Endodermal cell (in vitro differentiated cells): ENCODE results near the gene DACH1. TPM values are rescaled to one million over a fixed set of nuclear protein-coding genes. Genes with fewer than 3 reads are reported as not detected.
A peak's percentile ranks its signal among the peaks of the same experiment; 100 is the strongest.

Source experiments
- DNase-seq: peaks from one replicate; pipeline ENCODE4 v3.0.0-alpha.2; 2017
- H3K27ac ChIP-seq: 2 replicates; pipeline ENCODE4 v1.5.1; 2013; ENCODE audit warnings: mild to moderate bottlenecking, low read depth, low read length, moderate library complexity
- H3K27me3 ChIP-seq: 2 replicates; pipeline ENCODE4 v1.6.1; 2013; ENCODE audit warnings: mild to moderate bottlenecking, low read length, moderate library complexity; ENCODE audit not compliant: insufficient read depth, control insufficient read depth, poor library complexity, severe bottlenecking
- H3K36me3 ChIP-seq: 2 replicates; pipeline ENCODE4 v1.7.0; 2013; ENCODE audit warnings: mild to moderate bottlenecking, low read length, moderate library complexity; ENCODE audit not compliant: control insufficient read depth, insufficient read depth
- H3K4me1 ChIP-seq: one replicate; pipeline ENCODE4 v1.7.0; 2013; ENCODE audit warnings: low read length; ENCODE audit not compliant: control insufficient read depth, insufficient read depth
- H3K4me3 ChIP-seq: 2 replicates; pipeline ENCODE4 v1.5.1; 2013; ENCODE audit warnings: mild to moderate bottlenecking, low read length, moderate library complexity
- H3K9ac ChIP-seq: 2 replicates; pipeline ENCODE4 v1.6.1; 2013; ENCODE audit warnings: mild to moderate bottlenecking, low read length, moderate library complexity; ENCODE audit not compliant: poor library complexity, severe bottlenecking; ENCODE audit errors: extremely low read depth
- H3K9me3 ChIP-seq: 2 replicates; pipeline ENCODE4 v1.6.1; 2013; ENCODE audit warnings: mild to moderate bottlenecking, low read length, moderate library complexity; ENCODE audit not compliant: control insufficient read depth
- H3K27ac Mint-ChIP-seq: 2 replicates; pipeline ENCODE4 v1.8.0; 2020; ENCODE audit warnings: mixed read lengths
- H3K27me3 Mint-ChIP-seq: 2 replicates; pipeline ENCODE4 v1.8.0; 2021; ENCODE audit warnings: mild to moderate bottlenecking, mixed read lengths; ENCODE audit not compliant: insufficient read depth
- H3K36me3 Mint-ChIP-seq: 2 replicates; pipeline ENCODE4 v1.8.0; 2020; ENCODE audit warnings: low read depth, mixed read lengths
- H3K4me1 Mint-ChIP-seq: 2 replicates; pipeline ENCODE4 v1.8.0; 2020; ENCODE audit warnings: mixed read lengths
- H3K4me3 Mint-ChIP-seq: 2 replicates; pipeline ENCODE4 v1.8.0; 2020; ENCODE audit warnings: mild to moderate bottlenecking, moderate library complexity, mixed read lengths
- H3K9me3 Mint-ChIP-seq: 2 replicates; pipeline ENCODE4 v1.8.0; 2020; ENCODE audit warnings: mild to moderate bottlenecking, mixed read lengths
- CTCF ChIP-seq: fragments of 200-600 bp; sonication (generic); conservative IDR thresholded peaks from 2 replicates; pipeline ENCODE4 v1.5.0; 2021; ENCODE audit warnings: antibody characterized with exemption, mild to moderate bottlenecking
- WGBS, 2 experiments: methylation state at CpG; one replicate each; pipeline versions ENCODE4 v1.1.5 to v1.1.7; 2013; ENCODE audit warnings: missing lambda C conversion rate in 2 of 2, mixed read lengths in 1 of 2; ENCODE audit not compliant: insufficient coverage in 1 of 2, insufficient read length in 1 of 2; 5-methylcytosine and 5-hydroxymethylcytosine counted together
- total RNA-seq, 2 donors: library from RNA; stranded (reverse); fragmentation: NEBNext Ultra II Directional in 1 of 2; extraction: Animal tissue kit (Norgen Biotek cat#: 25700) in 1 of 2; gene quantifications; 2 replicates in 1 of 2; 3 replicates in 1 of 2; pipeline ENCODE4 v1.2.1, GENCODE V29; 2021

Gene DACH1
- total RNA-seq, 2 donors from 2014 or later: 0.81 to 1.2 TPM

GRCh38 chr13:71871844-71872243, 4.8 kb upstream of the DACH1 start:
- Mint-ChIP-seq H3K4me3 (no peak overlapping the region), H3K9me3 (no peaks in the 10 kb centered on the region), H3K4me1 (peaks cover 24% of the 10 kb centered on the region), H3K36me3 (no peaks in the 10 kb centered on the region), H3K27ac (no peak overlapping the region), H3K27me3 (peaks cover 47% of the 10 kb centered on the region)
- Histone ChIP-seq H3K36me3 (no peaks in the 10 kb centered on the region), H3K27ac (no peak overlapping the region), H3K4me3 (no peak overlapping the region), H3K9ac (no peak overlapping the region), H3K9me3 (no peaks in the 10 kb centered on the region), H3K4me1 (no peaks in the 10 kb centered on the region), H3K27me3 (peaks cover 23% of the 10 kb centered on the region)
- DNase-seq: no peak
- no peak for TF ChIP-seq CTCF
- WGBS, 2 experiments: 85 to 94% methylated on average over 1 of the region's 1 CpG

GRCh38 chr13:71871176-71871754, 4.3 kb upstream of the DACH1 start:
- H3K9me3 Mint-ChIP-seq: no peaks in the 10 kb centered on the region

GRCh38 chr13:71870100-71870499, 3.1 kb upstream of the DACH1 start:
- Mint-ChIP-seq H3K4me3 (peak overlapping the region; percentile 30), H3K27me3 (peaks cover 58% of the 10 kb centered on the region), H3K9me3 (no peaks in the 10 kb centered on the region), H3K4me1 (peaks cover 24% of the 10 kb centered on the region), H3K36me3 (no peaks in the 10 kb centered on the region), H3K27ac (no peak overlapping the region)
- Histone ChIP-seq H3K9ac (no peak overlapping the region), H3K4me3 (peak overlapping the region; percentile 66), H3K36me3 (no peaks in the 10 kb centered on the region), H3K9me3 (no peaks in the 10 kb centered on the region), H3K4me1 (no peaks in the 10 kb centered on the region), H3K27me3 (peaks cover 29% of the 10 kb centered on the region), H3K27ac (no peak overlapping the region)
- no peak for TF ChIP-seq CTCF
- 6 to 8% methylated on average over 4 to 5 of the region's 8 CpGs for WGBS, 2 experiments
- peak; percentile 62 for DNase-seq

More at GRCh38 chr13:71871176-71871754, 4.3 kb upstream of the DACH1 start:
- Mint-ChIP-seq H3K4me3 (no peak overlapping the region), H3K27ac (no peak overlapping the region), H3K4me1 (peaks cover 24% of the 10 kb centered on the region), H3K36me3 (no peaks in the 10 kb centered on the region), H3K27me3 (peaks cover 51% of the 10 kb centered on the region)
- Histone ChIP-seq H3K4me1 (no peaks in the 10 kb centered on the region), H3K27me3 (peaks cover 23% of the 10 kb centered on the region), H3K9ac (no peak overlapping the region), H3K36me3 (no peaks in the 10 kb centered on the region), H3K27ac (no peak overlapping the region), H3K9me3 (no peaks in the 10 kb centered on the region), H3K4me3 (no peak overlapping the region)
- 70 to 79% methylated on average over 2 to 3 of the region's 3 CpGs for WGBS, 2 experiments
- DNase-seq: no peak
- no peak for TF ChIP-seq CTCF
